ENCODE measurements around the gene CARD18.

The CARD18 gene, protein sequence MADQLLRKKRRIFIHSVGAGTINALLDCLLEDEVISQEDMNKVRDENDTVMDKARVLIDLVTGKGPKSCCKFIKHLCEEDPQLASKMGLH

DNA sequence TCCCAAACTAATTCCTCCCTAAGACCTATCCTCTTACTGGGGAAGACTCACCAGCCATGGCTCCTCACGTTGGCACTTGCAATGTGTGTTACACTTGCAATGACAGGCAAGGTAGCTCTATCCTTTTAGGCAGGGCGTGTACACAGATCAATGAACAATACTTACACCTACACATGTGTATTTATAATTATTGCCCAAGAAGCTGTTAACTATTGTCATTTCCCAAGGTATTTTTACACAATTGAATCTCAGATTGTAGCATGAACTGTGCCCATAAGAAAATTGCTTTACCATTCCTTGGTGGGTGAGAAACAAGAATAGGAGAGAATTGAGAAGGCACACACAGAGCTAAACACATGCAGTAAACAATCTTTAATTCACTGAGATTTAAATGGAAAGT is at the start of gene CARD18:
Gene CARD18, minus strand, starts transcription at position 101 of the 400 bp plus-strand sequence. Its CDS starts 43 bp downstream, at position 58.
- DNase-seq (ENCODE audit: low spot score) = no peak

DNA sequence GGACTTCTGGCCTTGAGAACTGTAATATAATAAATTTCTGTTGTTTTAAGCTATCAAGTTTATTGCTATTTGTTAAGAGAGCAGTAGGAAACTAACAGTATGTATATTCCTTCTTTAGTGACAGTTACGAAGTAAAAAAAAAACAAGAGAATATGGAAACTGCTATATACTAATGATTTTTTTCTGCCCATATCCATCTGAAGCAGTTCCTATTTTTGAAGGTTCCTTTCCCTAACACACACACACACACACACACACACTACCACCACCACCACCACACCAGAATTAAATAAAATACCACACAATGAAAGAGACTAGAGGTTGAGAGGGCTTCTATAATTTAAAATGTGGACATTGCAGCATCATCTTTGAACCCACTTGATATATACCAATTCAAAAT is 44.4 kb upstream of the CARD18 start:
- no peak for DNase-seq (ENCODE audit: low spot score)

DNA sequence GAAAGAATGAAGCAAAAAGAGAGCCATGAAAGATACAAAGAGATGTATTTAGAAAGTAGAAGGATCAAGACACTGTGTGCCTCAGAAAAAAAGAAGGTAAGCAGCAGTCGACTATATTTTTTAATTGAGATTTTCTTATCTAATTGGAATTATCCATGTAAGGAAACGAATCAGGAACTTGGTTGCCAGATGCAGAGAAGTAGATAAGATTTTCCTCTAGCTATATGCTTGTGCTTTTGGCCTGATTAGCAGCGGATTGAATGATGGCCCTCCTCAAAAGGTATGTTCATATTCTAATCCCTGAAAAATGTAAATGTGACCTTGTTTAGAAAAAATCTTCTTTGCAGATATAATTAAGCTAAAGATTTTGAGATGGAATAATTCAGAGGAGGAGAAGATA is 43.9 kb upstream of the CARD18 start:
- no peak for DNase-seq (ENCODE audit: low spot score)

DNA sequence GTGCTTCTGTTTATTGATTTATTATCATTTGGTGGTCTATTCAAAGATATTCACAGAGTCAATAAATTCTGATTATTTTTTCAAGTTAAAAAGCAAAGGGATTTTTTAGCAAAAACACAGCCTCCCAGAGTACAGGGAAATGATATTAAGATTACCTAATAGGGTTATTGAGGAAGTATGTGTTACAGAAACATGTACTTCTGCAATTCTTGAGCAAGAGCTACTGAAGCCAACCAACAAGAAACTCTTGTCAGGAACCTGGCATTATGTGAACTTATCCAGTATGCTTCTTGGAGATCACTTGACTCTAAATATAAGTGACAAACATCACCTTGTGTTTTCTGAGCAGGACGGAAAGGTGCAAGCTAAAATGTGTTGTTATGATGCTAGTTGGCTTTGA is 42.0 kb upstream of the CARD18 start:
- no peak for DNase-seq (ENCODE audit: low spot score)

DNA sequence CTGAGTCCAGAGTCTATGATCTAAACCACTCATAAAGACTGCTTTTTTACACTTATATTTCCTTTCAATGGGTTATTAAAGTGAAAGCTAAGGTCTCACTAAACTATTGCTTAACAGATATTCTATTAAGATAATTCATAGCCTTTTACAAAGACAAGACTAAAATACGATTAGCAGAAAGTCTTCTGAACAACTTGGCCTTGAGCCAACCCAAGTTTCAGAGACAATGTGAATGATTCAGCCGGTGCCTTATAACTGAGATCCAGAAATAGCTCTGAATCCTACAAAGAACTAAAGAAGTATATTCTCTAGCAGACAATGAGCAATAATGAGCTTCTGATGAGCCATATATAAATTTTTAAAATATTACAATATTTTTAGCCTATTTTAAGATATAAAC is 41.5 kb upstream of the CARD18 start:
- DNase-seq (ENCODE audit: low spot score) = no peak

DNA sequence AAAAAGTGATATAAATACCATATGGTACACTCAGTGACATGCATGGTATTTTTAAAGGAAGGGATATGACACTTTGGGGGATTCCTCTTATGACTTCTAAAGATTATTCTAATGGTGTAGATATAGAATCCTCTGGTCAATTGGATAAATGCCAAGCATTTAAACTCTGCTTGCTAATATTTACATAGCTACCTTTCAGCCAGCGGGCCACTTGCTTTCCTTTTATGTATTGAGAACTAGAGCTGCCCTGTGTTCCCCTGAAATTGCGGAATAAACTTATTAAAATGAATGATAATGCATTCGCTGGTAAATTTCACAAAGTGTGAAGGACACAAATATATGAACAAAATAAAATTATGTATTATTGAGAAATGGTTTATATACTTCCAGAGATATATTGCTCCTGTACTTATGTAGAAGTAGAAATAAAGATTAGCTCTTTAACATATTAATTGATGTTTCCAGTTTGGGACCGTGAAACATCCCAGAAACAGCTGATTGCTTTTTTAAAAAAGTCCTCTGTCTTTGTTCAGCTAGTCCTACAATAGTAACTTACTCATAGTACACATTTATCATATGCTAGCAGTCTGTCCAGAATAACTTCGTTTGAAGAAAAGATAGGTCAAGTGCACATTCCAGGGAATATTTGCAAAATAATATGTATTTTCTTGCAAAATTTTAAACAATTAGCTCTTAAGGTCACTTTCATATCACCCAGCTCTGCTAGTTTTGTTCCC is 40.1 kb upstream of the CARD18 start:
- DNase-seq (ENCODE audit: low spot score) = no peak

DNA sequence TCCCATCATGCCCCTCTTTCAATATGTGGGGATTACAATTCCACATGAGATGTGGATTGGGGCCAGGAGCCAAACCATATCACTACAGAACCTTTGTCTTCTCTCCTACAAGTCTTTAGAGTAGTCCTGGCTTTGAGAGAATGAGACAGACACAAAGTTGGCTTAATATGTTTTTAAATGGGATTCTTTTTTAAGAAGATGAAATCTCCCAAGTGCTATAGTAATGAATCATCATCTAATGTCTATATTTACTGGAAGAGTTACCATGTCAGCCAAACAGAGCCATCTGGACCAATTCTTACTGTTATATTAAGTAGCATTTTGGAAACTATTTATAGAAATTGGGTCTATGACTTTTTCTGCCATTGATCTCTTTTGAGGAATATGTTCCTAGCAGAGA is 38.1 kb upstream of the CARD18 start:
- DNase-seq (ENCODE audit: low spot score) = no peak

DNA sequence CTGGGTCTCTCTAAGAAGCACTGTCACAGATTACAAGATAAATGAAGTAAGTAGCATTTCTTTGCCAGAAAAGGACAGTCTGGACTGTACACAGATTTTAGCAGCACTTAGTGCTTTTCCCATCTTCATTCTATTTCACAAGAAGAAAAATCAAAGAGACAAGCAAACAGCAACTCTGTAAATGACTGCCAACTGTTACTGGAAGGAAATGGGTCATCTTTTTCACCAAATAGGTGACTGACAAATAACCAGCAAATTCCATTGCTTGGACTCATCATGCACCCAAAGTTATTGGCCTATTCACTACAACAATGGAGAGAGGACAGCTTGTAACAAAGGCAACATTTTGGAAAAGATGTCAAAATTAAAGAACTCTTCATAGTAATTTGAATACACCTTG is 28.9 kb upstream of the CARD18 start:
- no peak for DNase-seq (ENCODE audit: low spot score)

DNA sequence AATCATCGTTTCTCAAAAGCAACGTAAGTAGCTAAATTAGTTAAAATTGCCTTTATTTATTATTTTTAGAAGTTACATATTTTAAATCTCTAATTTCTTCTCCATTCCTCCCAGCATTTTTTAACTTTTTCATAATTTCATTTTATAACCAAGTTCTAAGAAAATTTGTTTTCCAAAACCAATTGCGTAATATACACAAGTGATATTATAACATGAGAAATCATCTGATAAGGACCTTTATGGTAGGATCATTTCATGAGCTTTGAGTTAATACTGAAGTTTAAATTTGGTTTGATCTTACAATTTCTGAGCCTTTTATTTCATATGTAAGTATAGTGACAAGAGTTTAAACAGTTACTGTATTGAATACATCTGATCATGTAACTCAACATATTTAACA is 27.7 kb upstream of the CARD18 start:
- no peak for DNase-seq (ENCODE audit: low spot score)

DNA sequence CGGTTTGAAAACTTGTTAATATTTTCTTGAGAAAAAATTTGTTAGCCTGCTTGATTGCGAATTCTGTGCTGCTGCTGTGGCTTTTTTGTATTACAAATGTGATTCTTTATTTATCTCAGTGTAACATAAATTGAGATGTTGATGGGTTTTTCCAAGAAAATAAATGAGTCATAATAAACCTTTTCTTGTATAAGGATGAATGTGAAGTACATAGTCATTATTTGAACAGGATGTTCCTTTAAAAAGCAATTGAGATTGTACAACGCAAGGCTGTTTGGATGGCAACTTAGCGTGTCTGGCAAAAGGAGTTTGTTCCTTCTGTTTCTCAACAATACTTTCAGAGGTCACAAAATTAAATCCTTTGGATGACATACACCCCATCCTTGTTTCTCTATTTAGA is 24.6 kb upstream of the CARD18 start:
- no peak for DNase-seq (ENCODE audit: low spot score)

DNA sequence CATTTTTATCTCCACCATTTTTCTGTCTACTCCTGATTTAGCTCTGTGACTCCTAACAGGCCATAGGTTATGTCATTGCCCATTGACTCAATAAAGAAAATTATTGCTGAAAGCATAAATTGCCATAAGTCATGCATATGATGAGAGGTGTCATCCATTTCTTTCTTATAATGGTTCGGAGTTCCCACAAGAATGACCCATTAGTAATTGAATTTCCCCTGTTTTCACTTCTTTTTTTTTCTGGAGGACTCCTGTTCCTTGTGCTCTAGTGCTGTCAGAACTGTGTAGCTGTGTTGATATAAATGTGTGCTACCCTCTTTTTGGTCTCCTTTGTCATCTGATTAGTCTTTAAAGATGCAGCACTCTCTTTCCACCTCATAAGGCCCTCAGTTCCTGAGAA is 22.9 kb upstream of the CARD18 start:
- DNase-seq (ENCODE audit: low spot score) = no peak

DNA sequence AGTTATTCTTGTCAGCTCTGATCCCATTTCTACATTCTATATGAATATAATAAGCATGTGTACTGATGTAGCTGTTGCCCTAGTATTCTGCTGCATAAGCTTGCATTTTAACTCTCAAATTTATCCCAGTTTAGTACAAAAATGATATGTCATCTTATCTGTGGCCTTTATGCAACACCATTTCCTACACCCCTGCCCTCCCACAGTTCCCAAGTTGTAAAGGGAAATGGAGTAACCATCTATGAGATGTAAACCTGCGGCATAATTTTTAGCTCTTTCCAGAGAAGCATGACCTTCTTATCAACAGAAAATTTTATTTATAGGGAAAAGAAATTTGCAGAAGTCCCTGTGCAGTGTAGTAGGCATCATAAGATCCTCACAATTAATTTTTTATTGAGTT is 18.9 kb upstream of the CARD18 start:
- DNase-seq (ENCODE audit: low spot score) = no peak

DNA sequence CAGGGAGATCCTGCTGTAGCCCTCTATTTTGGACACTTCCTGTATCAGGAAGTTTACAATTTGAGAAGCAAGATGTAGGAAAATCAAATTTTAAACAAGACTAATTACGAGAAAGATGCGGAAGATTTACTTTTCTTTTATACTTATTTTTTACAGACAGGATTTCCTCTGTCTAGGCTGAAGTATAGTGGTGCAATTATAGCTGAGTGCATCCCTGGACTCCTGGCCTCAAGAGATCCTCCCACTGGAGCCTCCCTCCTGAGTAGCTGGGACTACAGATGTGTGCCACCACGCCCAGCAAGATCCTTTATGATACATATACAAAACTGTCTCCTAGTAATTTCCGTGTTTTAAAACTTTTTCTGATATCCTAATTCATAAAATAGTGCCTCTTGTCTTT is 17.2 kb upstream of the CARD18 start:
- no peak for DNase-seq (ENCODE audit: low spot score)

DNA sequence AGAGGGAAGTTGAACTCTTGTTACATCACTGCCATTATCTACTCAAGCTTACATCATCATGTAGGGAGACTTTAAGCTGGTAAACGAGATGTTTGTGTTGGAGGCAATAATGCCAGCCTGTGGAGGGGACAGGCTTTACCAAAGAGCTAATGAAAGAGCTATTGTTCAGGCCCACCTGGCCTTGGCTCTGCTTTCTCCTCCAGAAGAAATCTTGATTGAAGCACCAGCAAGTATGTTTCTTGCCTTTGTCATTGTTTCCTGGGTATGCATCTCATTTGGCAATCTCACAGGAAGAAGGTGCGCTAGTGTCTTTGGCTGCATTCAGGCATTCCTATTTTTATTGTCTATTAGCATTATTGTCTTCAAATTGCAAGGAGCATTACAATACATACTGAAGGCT is 16.7 kb upstream of the CARD18 start:
- no peak for DNase-seq (ENCODE audit: low spot score)

DNA sequence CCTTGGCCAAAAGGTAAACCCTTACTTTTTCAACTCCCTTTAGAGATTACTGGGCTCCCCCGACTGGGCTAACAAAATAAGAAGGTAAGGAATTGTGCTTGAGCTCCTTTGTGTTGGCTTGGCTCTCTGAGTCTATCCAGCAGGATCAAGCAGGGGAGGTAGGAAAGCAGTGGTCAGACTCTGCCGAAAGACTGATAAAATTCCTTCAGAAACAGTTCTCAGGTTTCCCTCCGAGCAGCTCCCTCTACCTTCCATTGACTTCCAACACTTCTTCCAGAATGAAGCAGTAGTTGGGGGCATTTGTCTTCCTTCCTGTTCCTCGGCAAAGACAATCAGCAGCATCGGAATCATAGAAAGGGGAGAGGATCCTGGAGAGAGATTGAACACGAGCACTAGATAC is 16.1 kb upstream of the CARD18 start:
- DNase-seq (ENCODE audit: low spot score) = no peak

DNA sequence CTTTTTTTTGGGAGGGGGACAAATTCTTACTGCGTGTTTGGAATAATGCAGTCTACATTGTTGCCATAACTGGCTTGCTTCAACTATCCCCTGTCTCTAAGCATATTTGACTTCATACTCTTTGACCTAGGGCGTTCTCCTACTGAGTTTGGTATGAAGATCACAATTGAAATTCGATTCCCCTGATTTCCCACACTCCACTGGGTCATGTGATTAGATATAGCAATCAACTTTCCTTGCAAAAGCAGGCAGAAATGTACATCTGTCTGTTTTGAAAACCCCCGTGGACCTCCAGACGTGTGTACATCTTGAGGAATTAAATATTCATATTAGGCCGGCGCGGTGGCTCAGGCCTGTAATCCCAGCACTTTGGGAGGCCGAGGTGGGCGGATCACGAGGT is 13.8 kb upstream of the CARD18 start:
- no peak for DNase-seq (ENCODE audit: low spot score)

DNA sequence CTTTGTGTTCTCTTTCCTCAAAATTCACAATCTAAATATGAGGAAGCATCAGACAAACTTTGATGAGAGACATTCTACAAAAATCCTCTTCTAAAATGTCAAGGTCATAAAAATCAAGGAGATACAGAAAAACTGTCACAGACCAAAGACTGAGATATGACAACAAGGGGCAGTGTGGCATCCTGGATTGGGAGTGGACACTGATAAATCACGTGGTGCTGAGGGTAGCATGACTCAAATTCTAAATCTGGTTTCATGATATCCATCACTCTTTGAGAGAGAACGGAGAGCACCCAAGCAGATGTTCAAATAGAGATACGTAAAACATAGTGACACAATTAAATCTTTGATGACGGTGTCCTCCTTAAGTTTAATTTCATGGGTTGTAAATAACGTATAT is 13.0 kb upstream of the CARD18 start:
- no peak for DNase-seq (ENCODE audit: low spot score)

DNA sequence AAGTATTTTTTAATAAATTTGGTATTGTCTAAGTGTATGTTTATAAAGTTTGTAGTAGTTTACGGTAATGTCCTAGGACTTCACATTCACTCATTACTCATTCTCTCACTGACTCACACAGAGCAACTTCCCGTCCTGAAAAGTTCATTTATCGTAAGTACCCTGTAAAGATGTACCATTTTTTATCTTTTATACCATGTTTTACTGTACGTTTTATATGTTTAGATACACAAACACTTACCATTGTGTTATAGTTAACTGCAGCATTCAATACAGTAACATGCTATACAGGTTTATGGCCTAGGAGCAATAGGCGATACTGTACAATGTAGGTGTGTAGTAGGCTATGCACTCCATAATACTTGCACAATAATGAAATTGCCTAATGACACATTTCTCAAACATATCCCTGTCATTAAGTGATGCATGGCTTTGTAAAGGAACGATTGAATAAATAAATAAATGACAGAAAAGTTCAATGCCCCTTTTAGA is 12.5 kb upstream of the CARD18 start:
- no peak for DNase-seq (ENCODE audit: low spot score)

DNA sequence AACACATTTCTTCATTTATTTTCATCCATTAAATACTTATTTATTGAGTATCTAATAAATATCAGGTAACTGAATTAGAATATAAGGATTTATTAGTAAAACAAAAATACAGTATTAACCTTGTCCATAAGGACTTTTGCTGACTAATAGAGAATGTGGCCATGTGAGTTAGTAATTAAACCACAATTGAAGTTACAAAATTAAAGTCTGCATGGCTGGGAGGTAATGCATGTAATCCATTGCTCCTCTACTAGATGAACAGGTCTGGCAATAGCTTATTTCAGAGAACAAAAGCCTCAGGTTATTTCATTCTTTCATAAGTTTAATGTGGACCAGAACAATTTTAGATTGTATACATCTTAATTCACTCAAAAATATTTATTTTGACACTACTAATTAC is 9.9 kb upstream of the CARD18 start:
- no peak for DNase-seq (ENCODE audit: low spot score)

DNA sequence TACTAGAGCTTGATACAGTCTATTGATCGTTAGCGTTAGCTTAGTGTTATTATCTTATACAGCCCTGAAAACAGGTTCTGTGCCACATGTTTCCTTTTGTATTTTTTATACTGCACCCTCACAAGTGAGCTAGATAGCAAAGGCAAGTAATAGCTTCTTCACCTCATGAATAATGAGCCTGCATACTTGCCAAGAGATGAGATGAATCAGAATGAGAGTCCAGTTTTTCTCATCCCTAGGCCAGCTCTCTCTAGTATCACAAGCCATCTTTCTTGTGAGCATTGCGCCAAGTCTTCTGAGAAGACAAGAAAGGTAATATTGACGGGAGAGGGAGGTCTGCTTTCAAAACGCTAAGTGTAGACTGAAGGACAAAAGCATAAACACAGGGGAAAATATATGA is 8.7 kb upstream of the CARD18 start:
- DNase-seq (ENCODE audit: low spot score) = no peak

DNA sequence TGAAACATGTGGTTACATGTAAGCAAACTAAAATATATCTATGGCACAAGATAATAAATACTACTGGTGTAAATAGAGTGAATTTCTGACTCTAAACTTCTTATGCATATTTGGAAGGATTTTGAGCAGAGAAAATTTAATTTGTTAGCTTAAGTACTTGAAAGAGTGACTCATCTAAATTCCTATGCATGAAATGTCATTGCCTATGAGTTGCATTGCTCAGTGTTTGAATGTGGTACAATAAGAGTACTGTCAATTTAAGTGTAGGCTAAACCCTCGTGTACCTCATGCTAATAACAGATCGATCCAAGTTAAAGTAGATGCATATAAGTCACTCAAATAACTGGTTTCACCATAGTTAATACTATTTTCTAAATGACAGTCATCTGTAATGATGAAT is 5.3 kb upstream of the CARD18 start:
- DNase-seq (ENCODE audit: low spot score) = no peak

DNA sequence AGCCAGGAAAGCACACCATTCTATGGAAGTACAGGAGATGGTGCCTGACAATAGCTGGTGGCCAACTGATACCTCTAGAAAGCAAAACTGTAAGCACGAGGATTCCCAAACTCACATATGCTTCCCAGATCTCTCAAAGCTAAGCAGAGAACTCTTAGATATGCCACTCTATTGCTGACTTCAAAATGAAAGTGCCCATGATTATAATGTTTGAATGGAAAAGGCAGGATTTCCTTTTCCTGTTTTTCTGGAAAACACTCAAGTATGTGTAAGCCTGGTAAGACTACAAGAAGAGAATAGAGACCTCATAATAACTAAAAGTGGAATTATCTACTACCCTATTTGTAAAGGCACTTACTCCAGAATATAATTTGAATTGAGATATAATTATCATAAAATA is 2.6 kb upstream of the CARD18 start:
- DNase-seq (ENCODE audit: low spot score) = no peak

DNA sequence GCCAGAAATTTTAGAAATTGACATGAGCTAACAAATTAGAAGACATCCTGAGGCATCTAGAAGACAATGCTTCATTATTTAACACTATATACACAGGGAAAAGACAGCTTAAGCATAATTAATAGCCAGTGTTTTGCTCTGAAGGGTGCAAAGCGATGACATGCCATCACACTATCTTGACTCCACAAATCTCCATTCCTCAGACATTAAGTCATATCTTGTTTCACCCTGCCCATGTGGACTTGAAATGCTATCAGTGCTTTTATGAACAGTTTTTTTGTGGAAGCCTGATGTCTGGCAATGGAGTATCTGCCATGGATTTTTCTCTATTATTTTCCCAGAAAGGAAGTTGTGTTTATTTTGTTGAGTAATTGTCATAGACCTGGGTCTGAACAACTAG is 2.3 kb downstream of the CARD18 start:
- no peak for DNase-seq (ENCODE audit: low spot score)

DNA sequence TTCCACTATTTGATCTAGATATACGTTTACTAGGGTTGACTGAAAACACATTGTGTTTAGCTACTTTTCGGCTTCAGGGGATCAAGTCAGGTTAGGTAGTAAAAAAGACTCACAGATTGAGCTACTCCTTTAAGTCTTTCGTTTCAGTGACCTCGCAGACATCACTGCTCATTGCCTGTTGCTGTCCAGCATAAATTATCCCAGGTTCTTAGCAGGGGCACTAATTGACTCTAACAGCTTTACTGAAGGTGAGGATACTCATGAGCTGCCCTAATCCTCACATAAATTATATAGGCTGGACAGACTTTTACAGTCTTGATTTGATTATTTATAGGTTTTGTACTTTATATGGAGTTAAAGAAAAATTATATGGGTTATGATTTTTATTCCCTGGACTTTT is 3.7 kb downstream of the CARD18 start:
- no peak for DNase-seq (ENCODE audit: low spot score)

All from germinal center (tissue), 1 donor.